ENCODE data around the gene PLOD1. TPM values are rescaled to one million over a fixed set of nuclear protein-coding genes. Genes with fewer than 3 reads are reported as not detected.
A peak's percentile ranks its signal among the peaks of the same experiment; 100 is the strongest.

Gene PLOD1
- total RNA-seq, 1 donor from 2014 or later = 72.6 TPM

DNA sequence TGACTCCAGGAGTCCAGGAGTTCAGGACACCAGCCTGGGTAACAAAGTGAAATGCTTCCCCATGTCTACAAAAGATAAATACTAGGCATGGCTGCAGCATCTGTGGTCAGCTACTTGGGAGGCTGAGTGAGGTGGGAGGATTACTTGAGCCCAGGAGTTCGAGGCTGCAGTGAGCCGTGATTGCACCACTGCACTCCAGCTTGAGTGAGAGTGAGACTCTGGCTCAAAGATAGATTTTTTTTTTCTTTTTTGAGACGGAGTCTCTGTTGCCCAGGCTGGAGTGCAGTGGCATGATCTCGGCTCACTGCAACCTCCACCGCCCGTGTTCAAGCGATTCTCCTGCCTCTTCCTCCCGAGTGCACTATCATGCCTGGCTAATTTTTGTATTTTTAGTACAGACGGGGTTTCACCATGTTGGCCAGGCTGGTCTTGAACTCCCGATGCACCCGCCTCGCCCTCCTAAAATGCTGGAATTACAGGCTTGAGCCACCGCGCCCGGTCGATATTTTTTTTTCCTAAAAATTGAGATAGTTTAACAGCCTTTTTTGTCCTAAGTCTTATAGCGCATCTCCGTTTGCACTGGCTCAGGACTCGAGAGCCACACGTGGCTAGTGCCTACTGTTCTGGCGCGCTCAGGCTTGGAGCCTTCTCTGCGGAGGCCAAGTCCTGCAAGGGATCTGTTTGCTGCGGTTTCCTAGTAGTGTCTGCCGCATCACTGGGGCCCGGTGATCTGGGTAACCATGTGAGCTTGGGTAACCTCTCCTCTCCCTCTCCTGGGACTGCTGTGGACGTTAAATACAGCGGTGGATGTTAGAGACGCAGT, 44.7 kb downstream of the PLOD1 start:
- no peak for DNase-seq

DNA sequence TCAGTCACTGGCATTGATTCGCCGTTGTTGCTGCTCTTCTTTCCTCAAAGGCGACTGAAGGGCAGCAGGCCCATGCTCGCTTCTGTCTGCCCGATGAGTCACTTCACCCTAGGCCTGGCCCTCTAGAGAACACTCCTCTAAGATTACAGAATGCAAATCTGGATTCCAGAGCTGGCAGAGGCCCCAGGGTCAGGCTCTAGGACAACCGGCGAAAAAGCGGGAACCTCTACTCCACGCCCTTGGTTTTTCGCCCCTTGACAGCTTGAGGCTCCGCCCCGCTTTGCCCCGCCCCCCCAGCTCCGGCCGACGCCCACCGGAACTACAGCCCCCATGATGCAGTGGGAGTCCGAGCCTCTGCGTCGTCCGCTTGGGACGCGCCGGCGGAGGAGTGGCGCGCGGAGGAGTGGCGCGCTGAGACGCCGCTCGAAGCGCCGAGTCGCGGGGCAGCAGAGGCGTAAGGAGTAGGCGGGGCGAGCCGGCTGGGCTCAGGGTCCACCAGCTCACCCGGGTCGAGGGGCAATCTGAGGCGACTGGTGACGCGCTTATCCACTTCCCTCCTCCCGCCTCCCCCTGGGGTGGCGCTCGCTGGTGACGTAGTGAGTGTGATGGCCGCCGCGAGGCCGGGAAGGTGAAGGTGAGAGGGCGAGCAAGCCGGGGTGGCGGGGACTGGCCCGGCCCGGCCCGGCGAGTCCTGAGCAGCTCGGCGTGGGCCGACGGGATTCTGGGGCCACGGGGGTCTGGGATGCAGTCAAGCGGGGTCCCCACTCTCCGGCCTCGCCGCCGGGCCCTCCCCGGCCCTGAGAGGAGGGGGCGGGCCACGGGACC, 45.5 kb downstream of the PLOD1 start, which contains the start of gene MFN2:
Gene MFN2 (plus strand): TSS at position 594 of the 825 bp plus-strand sequence. CDS start 8,725 bp downstream, outside the sequence.
- DNase-seq = peak; percentile 96

GRCh38 chr1:11980676-11980972, 46.1 kb downstream of the PLOD1 start:
- DNase-seq = no peak

GRCh38 chr1:11981378-11982009, 47.0 kb downstream of the PLOD1 start:
- DNase-seq = peak; percentile 21

DNA sequence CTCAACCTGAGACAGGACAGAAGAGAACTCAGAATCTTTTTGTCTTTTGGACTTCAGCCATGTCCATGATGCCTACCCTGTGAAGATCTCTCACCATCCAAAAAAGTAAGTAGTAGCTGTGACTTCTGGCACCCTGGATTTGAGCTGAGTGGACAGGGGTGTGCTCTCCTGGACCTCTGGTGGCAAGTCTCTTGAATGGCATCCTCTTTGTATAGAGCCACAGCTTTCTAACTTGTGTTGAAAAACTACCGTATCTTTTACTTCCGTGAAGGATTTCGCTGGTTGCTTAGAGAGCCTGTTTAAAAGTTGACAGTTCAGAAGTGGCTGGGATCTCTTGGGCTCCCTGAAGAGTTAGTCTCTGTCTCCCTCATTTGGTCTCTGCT, 47.5 kb downstream of the PLOD1 start:
- no peak for DNase-seq

GRCh38 chr1:11984121-11984520, 49.6 kb downstream of the PLOD1 start:
- DNase-seq = no peak

- no peak for DNase-seq
Measured at GRCh38 chr1:11984576-11984975, 50.1 kb downstream of the PLOD1 start.

- DNase-seq = no peak
Measured at GRCh38 chr1:11985171-11985570, 50.7 kb downstream of the PLOD1 start.

DNA sequence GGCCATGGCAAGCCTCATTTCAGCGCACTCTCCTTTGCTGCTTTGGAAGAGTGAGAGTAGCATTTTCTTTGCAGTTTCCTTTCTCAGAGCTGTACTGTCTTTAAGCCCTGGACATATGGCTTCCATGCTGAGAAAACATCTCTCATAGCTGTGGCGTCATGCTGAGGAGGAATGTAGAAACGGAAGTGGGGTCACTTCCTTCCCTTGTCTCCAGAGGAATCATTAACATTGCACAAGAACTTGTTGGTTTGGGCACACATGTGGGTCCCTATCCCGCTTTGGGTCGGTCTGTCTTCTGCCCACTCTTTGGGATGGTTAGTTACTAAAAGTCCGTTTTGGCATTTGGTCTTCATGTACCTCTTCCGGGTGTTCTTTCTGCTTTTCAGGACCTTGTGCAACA, 51.3 kb downstream of the PLOD1 start:
- peak; percentile 88 for DNase-seq

- DNase-seq = no peak
Measured at GRCh38 chr1:11989669-11990068, 55.2 kb downstream of the PLOD1 start.

- no peak for DNase-seq
Measured at GRCh38 chr1:11990303-11991032, 56.0 kb downstream of the PLOD1 start.

DNA sequence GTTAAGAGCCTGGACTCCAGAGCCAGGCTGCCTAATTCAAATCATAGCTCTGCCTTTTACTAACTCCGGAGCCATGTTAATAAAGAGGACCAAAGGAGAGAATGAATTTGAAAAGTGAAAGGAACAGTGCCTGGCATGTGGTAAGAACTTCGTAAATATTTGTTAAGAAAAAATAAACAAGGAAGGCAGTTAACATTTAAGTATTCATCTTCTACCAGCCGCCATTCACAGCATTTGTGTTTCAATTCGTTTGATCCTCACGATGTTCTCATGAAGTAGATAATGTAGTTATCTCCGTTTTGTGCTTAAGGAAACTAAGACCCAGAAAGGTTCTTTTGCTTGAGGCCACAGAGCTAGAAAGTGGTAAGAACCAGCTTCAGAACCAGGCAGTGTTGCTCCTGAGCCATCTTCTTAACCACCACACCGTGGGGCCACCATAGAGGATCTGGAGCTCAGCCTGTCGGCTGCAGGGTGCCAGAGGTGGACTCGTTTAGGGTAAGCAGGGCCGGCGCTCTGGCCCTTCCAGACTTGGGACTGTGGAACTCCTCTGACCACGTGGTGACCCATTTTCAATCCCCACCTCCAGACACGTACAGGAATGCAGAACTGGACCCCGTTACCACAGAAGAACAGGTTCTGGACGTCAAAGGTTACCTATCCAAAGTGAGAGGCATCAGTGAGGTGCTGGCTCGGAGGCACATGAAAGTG, 57.6 kb downstream of the PLOD1 start:
- DNase-seq = no peak

- no peak for DNase-seq
Measured at GRCh38 chr1:11997081-11997850, 62.7 kb downstream of the PLOD1 start.

GRCh38 chr1:11998636-11999035, 64.1 kb downstream of the PLOD1 start:
- no peak for DNase-seq

- no peak for DNase-seq
Measured at GRCh38 chr1:11999236-11999635, 64.7 kb downstream of the PLOD1 start.

- DNase-seq = no peak
Measured at GRCh38 chr1:12001249-12001917, 66.9 kb downstream of the PLOD1 start.

DNA sequence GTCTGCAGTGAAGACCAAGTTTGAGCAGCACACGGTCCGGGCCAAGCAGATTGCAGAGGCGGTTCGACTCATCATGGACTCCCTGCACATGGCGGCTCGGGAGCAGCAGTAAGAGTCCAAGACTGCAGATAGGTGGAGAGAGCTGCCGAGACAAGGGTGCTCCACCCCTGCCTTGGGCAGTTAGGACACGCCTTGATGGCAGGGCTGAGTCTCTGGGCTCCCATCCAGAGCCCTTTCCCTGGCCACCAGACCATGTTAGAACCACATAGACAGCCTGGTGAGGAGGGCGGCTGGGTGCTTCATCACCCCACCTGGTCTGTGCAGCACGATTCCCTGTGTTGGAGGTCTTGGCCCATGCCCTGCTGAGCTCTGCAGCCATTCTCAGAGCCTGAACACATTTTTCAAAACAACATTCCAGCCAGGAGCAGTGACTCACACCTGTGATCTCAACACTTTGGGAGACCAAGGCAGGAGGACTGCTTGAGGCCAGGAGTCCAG, 67.5 kb downstream of the PLOD1 start:
- DNase-seq = no peak

- no peak for DNase-seq
Measured at GRCh38 chr1:12003762-12004161, 69.2 kb downstream of the PLOD1 start.

GRCh38 chr1:12005488-12006166, 71.1 kb downstream of the PLOD1 start:
- DNase-seq = no peak

All from skin of body (tissue), 2 donors.